Lower leg skin (tissue), 4 donors: ENCODE data around the gene FTCDNL1. TPM values are rescaled to one million over a fixed set of nuclear protein-coding genes. Genes with fewer than 3 reads are reported as not detected.

ENCODE experiments used
- DNase-seq, 2 donors: peaks; one replicate each; pipeline ENCODE4 v3.0.0-alpha.2; 2019; ENCODE audit warnings: low spot score in 2 of 2
- H3K4me3 ChIP-seq: fragments of 200-600 bp; sonication (generic); 2 replicates; pipeline ENCODE4 v1.5.1; 2017; ENCODE audit warnings: mild to moderate bottlenecking, low read depth; ENCODE audit not compliant: poor library complexity, severe bottlenecking
- CTCF ChIP-seq, 3 donors: fragments of 450-650 bp; IDR thresholded peaks; one replicate each; pipeline ENCODE4 v1.5.1; 2016; ENCODE audit warnings: antibody characterized with exemption in 3 of 3, mild to moderate bottlenecking in 3 of 3, moderate library complexity in 2 of 3
- POLR2A ChIP-seq, 2 donors: fragments of 450-650 bp; IDR thresholded peaks; one replicate each; pipeline ENCODE4 v1.6.1; 2016 to 2017; ENCODE audit warnings: antibody characterized with exemption in 2 of 2, mild to moderate bottlenecking in 1 of 2, moderate library complexity in 1 of 2
- WGBS, 2 donors: methylation state at CpG; one replicate each; pipeline ENCODE4 v1.1.5; 2018; 5-methylcytosine and 5-hydroxymethylcytosine counted together
- intact Hi-C: fragments of 100-400 bp; cut with DNase I; formaldehyde crosslinking; loops from one replicate; pipeline ENCODE4 v1.15.0; 2023; ENCODE audit warnings: low total_unique reads
- total RNA-seq, 4 donors: library from RNA; depleted of rRNA; stranded (reverse); fragments of >200 nt; gene quantifications; one replicate each; pipeline ENCODE4 v1.1.0, GENCODE V29; 2016

Gene FTCDNL1
- total RNA-seq, 4 donors from 2014 or later = 1.9 to 2.9 (median 2.7) TPM; not detected in 1

- WGBS, 2 donors = 89 to 100% methylated on average over 1 of the region's 1 CpG
- intact Hi-C loops = no loop called here
- TF ChIP-seq POLR2A (IDR thresholded peaks at IDR 0.05) = no peak
- no peak for TF ChIP-seq CTCF (IDR thresholded peaks at IDR 0.05)
- no peak for DNase-seq
- H3K4me3 ChIP-seq = no peak overlapping the region
These were observed 23.2 kb upstream of the FTCDNL1 start for GRCh38 chr2:199874209-199874608.

DNA sequence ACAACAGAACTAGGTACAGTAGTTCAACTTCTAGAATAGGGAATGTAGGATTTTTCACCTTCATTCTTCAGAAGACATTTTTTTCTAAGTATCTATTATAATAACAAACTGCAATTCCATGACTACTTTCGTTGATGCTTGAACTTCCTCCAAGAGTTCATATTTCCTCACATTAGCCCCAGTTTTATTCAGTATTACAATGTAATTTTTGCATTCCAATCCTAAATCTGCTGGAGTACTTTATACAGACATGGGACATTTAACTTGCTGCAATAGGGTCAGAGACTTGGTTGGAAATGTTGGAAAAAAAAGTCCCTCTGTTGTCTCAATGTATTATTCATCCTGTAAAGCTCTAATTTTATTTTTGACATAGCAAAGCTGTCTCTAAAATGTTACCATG, 19.6 kb upstream of the FTCDNL1 start:
- 33 to 48% methylated on average over 1 of the region's 1 CpG for WGBS, 2 donors
- intact Hi-C loops = no loop called here
- no peak overlapping the region for H3K4me3 ChIP-seq
- no peak for DNase-seq
- TF ChIP-seq POLR2A (IDR thresholded peaks at IDR 0.05) = no peak

DNA sequence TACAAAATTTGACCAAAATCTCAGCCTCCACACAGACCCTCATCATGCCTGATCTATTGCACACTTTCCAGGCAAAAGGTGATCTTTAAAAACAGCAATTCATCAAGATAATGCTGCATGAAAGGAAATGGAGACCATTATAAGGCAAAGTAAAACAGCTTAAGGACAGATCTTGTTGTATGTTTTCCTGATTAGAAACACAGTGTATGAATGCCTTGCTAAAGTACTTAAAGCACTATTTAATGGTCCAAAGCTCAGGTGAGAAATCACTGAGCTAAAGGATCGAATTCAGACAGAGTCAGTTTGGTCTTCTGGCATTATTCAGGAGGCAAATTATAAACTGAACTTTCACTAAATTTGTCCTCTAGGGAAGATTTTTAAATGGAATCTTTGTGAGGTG, 18.7 kb upstream of the FTCDNL1 start:
- intact Hi-C loops = no loop called here
- no peak for DNase-seq

DNA sequence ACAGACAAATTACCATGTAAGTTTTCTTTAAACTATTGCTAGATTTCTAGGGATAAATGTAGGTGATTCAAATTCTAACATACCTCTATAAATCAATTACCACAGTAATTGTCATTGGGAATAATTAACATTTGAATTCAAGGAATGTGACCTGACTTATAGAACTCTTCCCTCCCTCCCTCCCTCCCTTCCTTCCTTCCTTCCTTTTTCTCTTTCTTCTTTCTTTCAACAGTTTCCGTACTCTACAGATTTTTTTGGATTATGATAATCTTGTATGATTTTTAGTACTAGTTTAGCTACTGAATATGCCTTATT, 18.2 kb upstream of the FTCDNL1 start:
- H3K4me3 ChIP-seq = no peak overlapping the region
- 72 to 77% methylated on average over 1 of the region's 1 CpG for WGBS, 2 donors
- no peak for DNase-seq
- TF ChIP-seq POLR2A (IDR thresholded peaks at IDR 0.05) (no peak), CTCF (IDR thresholded peaks at IDR 0.05) (no peak)
- intact Hi-C loops = no loop called here

More for the DNA sequence above, 18.7 kb upstream of the FTCDNL1 start:
- no peak for TF ChIP-seq POLR2A (IDR thresholded peaks at IDR 0.05)
- TF ChIP-seq CTCF (IDR thresholded peaks at IDR 0.05) = no peak
- 26 to 50% methylated on average over 1 of the region's 1 CpG for WGBS, 2 donors
- H3K4me3 ChIP-seq = no peak overlapping the region

DNA sequence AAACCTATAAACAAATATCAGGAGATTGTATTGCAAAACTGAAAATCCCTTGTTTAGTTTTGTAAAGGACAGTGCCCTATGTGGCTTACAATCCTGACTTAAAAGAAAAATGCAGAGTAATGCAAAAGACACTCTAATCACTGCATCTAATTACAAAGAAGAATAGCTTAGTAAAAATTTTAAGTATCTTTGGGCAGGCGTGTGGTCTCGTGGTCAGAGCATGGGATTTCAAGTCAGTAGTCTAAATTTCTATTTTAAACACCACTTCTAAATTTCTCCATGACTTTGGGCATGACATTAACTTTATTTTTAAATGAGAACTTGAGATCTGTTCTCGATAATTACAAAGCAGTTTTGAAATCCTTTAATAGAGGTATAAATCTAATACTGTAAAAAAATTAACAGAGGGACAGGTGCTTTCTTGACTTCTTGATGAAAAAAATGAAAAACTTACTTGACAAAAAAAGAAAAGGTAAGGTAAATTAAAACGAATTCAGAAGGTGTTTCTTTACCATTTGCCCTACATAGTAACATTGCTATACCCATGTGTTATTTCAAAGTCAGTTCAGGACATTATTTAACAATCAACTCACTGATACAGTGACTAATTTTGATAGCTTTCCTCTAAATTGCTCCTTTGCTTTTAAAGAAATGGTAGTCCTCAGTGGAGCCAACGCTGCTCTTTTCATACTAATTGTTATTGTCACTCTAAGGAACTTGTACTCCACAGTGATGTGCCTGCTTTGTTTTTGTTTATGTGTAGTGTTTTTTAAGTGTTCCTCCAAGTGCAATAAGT, 17.6 kb upstream of the FTCDNL1 start:
- WGBS, 2 donors = 63 to 64% methylated on average over 5 of the region's 5 CpGs
- no peak overlapping the region for H3K4me3 ChIP-seq
- intact Hi-C loops = no loop called here
- DNase-seq = no peak
- TF ChIP-seq POLR2A (IDR thresholded peaks at IDR 0.05) (no peak), CTCF (IDR thresholded peaks at IDR 0.05) (no peak)

DNA sequence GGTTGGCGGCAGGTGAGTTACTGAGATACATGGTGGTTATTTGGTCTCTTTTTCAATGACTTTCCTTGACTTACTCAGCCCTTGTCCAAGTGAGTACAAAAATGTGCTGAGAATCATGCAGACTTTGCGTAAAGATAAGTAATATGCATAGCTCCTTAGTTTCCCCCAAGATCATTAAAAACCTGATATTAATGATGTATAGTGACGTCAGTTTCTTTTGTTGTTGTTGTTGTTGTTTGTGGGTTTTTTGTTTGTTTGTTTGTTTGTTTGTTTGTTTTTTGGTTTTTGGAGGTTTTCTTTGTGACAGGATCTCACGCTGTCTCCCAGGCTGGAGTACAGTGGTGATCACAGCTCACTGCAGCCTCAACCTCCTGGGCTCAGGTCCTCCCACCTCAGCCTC, 14.9 kb upstream of the FTCDNL1 start:
- intact Hi-C loops = no loop called here
- WGBS, 2 donors = 92 to 96% methylated on average over 4 of the region's 4 CpGs
- no peak for DNase-seq
- TF ChIP-seq POLR2A (IDR thresholded peaks at IDR 0.05) = no peak
- TF ChIP-seq CTCF (IDR thresholded peaks at IDR 0.05) = no peak
- H3K4me3 ChIP-seq = no peak overlapping the region
